Prostate gland (tissue), 2 donors: ENCODE results near the gene GPER1.

Experiments
- POLR2A ChIP-seq: fragments of 450-650 bp; IDR thresholded peaks from one replicate; pipeline ENCODE4 v1.6.1; 2016; ENCODE audit warnings: antibody characterized with exemption, mild to moderate bottlenecking
- POLR2AphosphoS5 ChIP-seq: sonication (generic); formaldehyde crosslinking; IDR thresholded peaks from one replicate; pipeline ENCODE4 v1.6.1; 2017; ENCODE audit warnings: antibody characterized with exemption
- TF ChIP-seq, protein P1 (sequence below), 4 experiments: fragments of 200-600 bp in 2 of 4; fragments of 450-650 bp in 2 of 4; sonication (generic) in 2 of 4; IDR thresholded peaks; 1 replicate in 3 of 4; 2 replicates in 1 of 4; pipeline ENCODE4 v1.5.1; 2016 to 2019; ENCODE audit warnings: antibody characterized with exemption in 4 of 4, mild to moderate bottlenecking in 2 of 4, moderate library complexity in 2 of 4

DNA sequence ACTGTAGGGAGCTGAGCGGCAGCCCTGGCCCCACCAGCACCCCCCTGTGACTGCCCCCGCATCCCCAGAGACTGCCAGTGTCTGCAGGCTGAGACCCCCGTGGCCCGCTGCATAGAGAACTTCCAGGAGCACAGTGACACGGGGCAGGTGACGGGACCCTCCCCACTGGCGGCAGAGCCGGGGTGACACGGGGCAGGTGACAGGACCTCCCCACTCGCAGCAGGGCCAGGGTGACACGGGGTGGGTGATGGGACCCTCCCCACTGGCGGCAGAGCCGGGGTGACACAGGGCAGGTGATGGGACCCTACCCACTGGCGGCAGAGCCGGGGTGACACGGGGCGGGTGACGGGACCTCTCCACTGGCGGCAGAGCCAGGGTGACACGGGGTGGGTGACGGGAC lies 2.3 kb downstream of the GPER1 start:
- TF ChIP-seq, protein P1, sequence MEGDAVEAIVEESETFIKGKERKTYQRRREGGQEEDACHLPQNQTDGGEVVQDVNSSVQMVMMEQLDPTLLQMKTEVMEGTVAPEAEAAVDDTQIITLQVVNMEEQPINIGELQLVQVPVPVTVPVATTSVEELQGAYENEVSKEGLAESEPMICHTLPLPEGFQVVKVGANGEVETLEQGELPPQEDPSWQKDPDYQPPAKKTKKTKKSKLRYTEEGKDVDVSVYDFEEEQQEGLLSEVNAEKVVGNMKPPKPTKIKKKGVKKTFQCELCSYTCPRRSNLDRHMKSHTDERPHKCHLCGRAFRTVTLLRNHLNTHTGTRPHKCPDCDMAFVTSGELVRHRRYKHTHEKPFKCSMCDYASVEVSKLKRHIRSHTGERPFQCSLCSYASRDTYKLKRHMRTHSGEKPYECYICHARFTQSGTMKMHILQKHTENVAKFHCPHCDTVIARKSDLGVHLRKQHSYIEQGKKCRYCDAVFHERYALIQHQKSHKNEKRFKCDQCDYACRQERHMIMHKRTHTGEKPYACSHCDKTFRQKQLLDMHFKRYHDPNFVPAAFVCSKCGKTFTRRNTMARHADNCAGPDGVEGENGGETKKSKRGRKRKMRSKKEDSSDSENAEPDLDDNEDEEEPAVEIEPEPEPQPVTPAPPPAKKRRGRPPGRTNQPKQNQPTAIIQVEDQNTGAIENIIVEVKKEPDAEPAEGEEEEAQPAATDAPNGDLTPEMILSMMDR (IDR thresholded peaks at IDR 0.05) = no peak
- TF ChIP-seq POLR2A (no peak), POLR2AphosphoS5 (no peak)
